WTC11 (cell line): ENCODE measurements around the gene MACC1. TPM values are rescaled to one million over a fixed set of nuclear protein-coding genes. Genes with fewer than 3 reads are reported as not detected.

Source experiments
- ATAC-seq: fragments of 200-7000 bp; cut with Tn5 transposase; 2 replicates; pipeline ENCODE4 v1.10.0; 2021; ENCODE audit warnings: mild to moderate bottlenecking, moderate library complexity
- CTCF ChIA-PET: fragments of 300-600 bp; sonication (Branson Sonifier 250); formaldehyde crosslinking; loops from one replicate; lab custom pipeline; 2021; ENCODE audit warnings: antibody characterized with exemption; lab: Charles Lee
- POLR2A ChIA-PET: fragments of 350-600 bp; sonication (Branson Sonifier 250); formaldehyde crosslinking; loops from one replicate; lab custom pipeline; 2021; ENCODE audit warnings: antibody characterized with exemption; lab: Charles Lee
- DNase-seq: peaks from one replicate; pipeline ENCODE4 v3.0.0; 2021; ENCODE audit warnings: low spot score
- H3K27ac Mint-ChIP-seq: 2 replicates; pipeline ENCODE4 v1.8.0; 2021; ENCODE audit warnings: mixed read lengths
- H3K27me3 Mint-ChIP-seq: 2 replicates; pipeline ENCODE4 v1.8.0; 2021; ENCODE audit warnings: low read depth, mild to moderate bottlenecking, moderate library complexity, mixed read lengths
- H3K36me3 Mint-ChIP-seq: 2 replicates; pipeline ENCODE4 v1.8.0; 2021; ENCODE audit warnings: mixed read lengths
- H3K4me1 Mint-ChIP-seq: 2 replicates; pipeline ENCODE4 v1.8.0; 2022; ENCODE audit warnings: mixed read lengths
- H3K4me3 Mint-ChIP-seq: 2 replicates; pipeline ENCODE4 v1.8.0; 2021; ENCODE audit warnings: mild to moderate bottlenecking, moderate library complexity, mixed read lengths
- H3K9me3 Mint-ChIP-seq: 2 replicates; pipeline ENCODE4 v1.8.0; 2021; ENCODE audit warnings: mixed read lengths
- AR ChIP-seq: fragments of 250-450 bp; sonication (Bioruptor Pico); IDR thresholded peaks from 2 replicates; pipeline ENCODE4 v1.9.0; 2021; ENCODE audit warnings: mild to moderate bottlenecking
- ATF6 ChIP-seq: sonication (generic); formaldehyde crosslinking; IDR thresholded peaks from 2 replicates; pipeline ENCODE4 v1.8.1; 2023; ENCODE audit warnings: mild to moderate bottlenecking, missing genetic modification reagents
- CBFB ChIP-seq: sonication (generic); formaldehyde crosslinking; IDR thresholded peaks from 2 replicates; pipeline ENCODE4 v1.8.1; 2022; ENCODE audit warnings: mild to moderate bottlenecking, low read depth, missing genetic modification reagents
- CDX4 ChIP-seq: fragments of 250-450 bp; sonication (Bioruptor Pico); IDR thresholded peaks from 2 replicates; pipeline ENCODE4 v1.9.0; 2021; ENCODE audit warnings: moderate library complexity, mild to moderate bottlenecking, inconsistent platforms, borderline replicate concordance
- FOXP4 ChIP-seq: sonication (generic); formaldehyde crosslinking; IDR thresholded peaks from 2 replicates; pipeline ENCODE4 v1.8.0; 2022; ENCODE audit warnings: mild to moderate bottlenecking, missing genetic modification reagents
- HMGA2 ChIP-seq: fragments of 250-450 bp; sonication (Bioruptor Pico); IDR thresholded peaks from 2 replicates; pipeline ENCODE4 v1.4.0; 2021; ENCODE audit warnings: mild to moderate bottlenecking, moderate library complexity
- IRF1 ChIP-seq: sonication (generic); formaldehyde crosslinking; IDR thresholded peaks from 2 replicates; pipeline ENCODE4 v1.8.0; 2023; ENCODE audit warnings: missing genetic modification reagents
- IRF2 ChIP-seq: sonication (generic); formaldehyde crosslinking; IDR thresholded peaks from 2 replicates; pipeline ENCODE4 v1.8.0; 2022; ENCODE audit warnings: low read depth, missing genetic modification reagents, borderline replicate concordance
- JAZF1 ChIP-seq: fragments of 250-450 bp; sonication (Bioruptor Pico); IDR thresholded peaks from 2 replicates; pipeline ENCODE4 v1.9.0; 2021; ENCODE audit warnings: moderate library complexity, mild to moderate bottlenecking, inconsistent platforms
- NFE2L1 ChIP-seq: sonication (generic); formaldehyde crosslinking; IDR thresholded peaks from 2 replicates; pipeline ENCODE4 v1.8.1; 2023; ENCODE audit warnings: missing genetic modification reagents
- NR1H2 ChIP-seq: sonication (generic); formaldehyde crosslinking; IDR thresholded peaks from 2 replicates; pipeline ENCODE4 v1.9.0; 2021; ENCODE audit warnings: mild to moderate bottlenecking, moderate library complexity, missing genetic modification reagents
- NR2C2 ChIP-seq: sonication (generic); formaldehyde crosslinking; IDR thresholded peaks from 2 replicates; pipeline ENCODE4 v1.8.0; 2022; ENCODE audit warnings: mild to moderate bottlenecking, missing genetic modification reagents
- OVOL2 ChIP-seq: fragments of 250-450 bp; sonication (Bioruptor Pico); IDR thresholded peaks from 2 replicates; pipeline ENCODE4 v1.9.0; 2021; ENCODE audit warnings: mild to moderate bottlenecking, borderline replicate concordance
- PRRX2 ChIP-seq: fragments of 250-450 bp; sonication (Bioruptor Pico); IDR thresholded peaks from 2 replicates; pipeline ENCODE4 v1.8.0; 2021; ENCODE audit warnings: mild to moderate bottlenecking
- ZBTB43 ChIP-seq: sonication (generic); formaldehyde crosslinking; IDR thresholded peaks from 2 replicates; pipeline ENCODE4 v1.8.1; 2023; ENCODE audit warnings: mild to moderate bottlenecking, missing genetic modification reagents
- total RNA-seq: library from RNA; stranded (reverse); gene quantifications from 3 replicates; pipeline ENCODE4 v1.2.3, GENCODE V29; 2021

MACC1 gene
- total RNA-seq, 1 experiment from 2014 or later, result 14.6 TPM

GRCh38 chr7:20141002-20141345 lies 76.2 kb downstream of the MACC1 start (continued):
- TF ChIP-seq AR (CRISPR knock-in tag), result no peak
- no peak for TF ChIP-seq NR2C2
- TF ChIP-seq JAZF1, result no peak
- TF ChIP-seq ZBTB43 (CRISPR knock-in tag), result no peak
- TF ChIP-seq PRRX2 (CRISPR knock-in tag), result no peak
- TF ChIP-seq FOXP4 (CRISPR knock-in tag), result no peak
- no peak for TF ChIP-seq OVOL2 (CRISPR knock-in tag)

GRCh38 chr7:20140291-20141001 lies 76.7 kb downstream of the MACC1 start:
- H3K27ac Mint-ChIP-seq, result peak overlapping the region; percentile 76
- ATAC-seq, result no peak
- peaks cover 25% of the 10 kb centered on the region for H3K36me3 Mint-ChIP-seq
- no peak overlapping the region for H3K4me3 Mint-ChIP-seq
- H3K9me3 Mint-ChIP-seq, result peaks cover 3% of the 10 kb centered on the region; the same call in 1 of the 2 replicates
- ChIA-PET CTCF (no interaction called here), POLR2A (no interaction called here)
- TF ChIP-seq NFE2L1 (no peak), CDX4 (CRISPR knock-in tag) (no peak), CBFB (CRISPR knock-in tag) (no peak), ATF6 (CRISPR knock-in tag) (no peak), IRF2 (CRISPR knock-in tag) (no peak)
- peaks cover 13% of the 10 kb centered on the region for H3K4me1 Mint-ChIP-seq
- H3K27me3 Mint-ChIP-seq, result no peaks in the 10 kb centered on the region
- no peak for DNase-seq

GRCh38 chr7:20136647-20137046 lies 80.5 kb downstream of the MACC1 start:
- Mint-ChIP-seq H3K27me3 (no peaks in the 10 kb centered on the region), H3K4me1 (peaks cover 43% of the 10 kb centered on the region), H3K36me3 (peaks cover 30% of the 10 kb centered on the region), H3K4me3 (no peak overlapping the region), H3K9me3 (no peaks in the 10 kb centered on the region), H3K27ac (no peak overlapping the region)
- ChIA-PET POLR2A (no interaction called here), CTCF (no interaction called here)
- TF ChIP-seq HMGA2 (CRISPR knock-in tag) (peak; percentile 98), NR1H2 (CRISPR knock-in tag) (no peak), IRF1 (CRISPR knock-in tag) (no peak)
- no peak for DNase-seq
- ATAC-seq, result no peak
